NT2/D1 (cell line): Measurements from ENCODE around the gene MLLT3.

ENCODE experiments used
- SUZ12 ChIP-seq: IDR thresholded peaks from 2 replicates; pipeline ENCODE4 v1.6.1; 2011; ENCODE audit not compliant: insufficient read length, insufficient read depth; ENCODE audit errors: extremely low read depth
- YY1 ChIP-seq: IDR thresholded peaks from 2 replicates; pipeline ENCODE4 v1.6.1; 2011; ENCODE audit not compliant: insufficient read length, insufficient read depth
- ZNF274 ChIP-seq: IDR thresholded peaks from 2 replicates; pipeline ENCODE4 v1.6.1; 2011; ENCODE audit warnings: mild to moderate bottlenecking, low read depth, low read length

DNA sequence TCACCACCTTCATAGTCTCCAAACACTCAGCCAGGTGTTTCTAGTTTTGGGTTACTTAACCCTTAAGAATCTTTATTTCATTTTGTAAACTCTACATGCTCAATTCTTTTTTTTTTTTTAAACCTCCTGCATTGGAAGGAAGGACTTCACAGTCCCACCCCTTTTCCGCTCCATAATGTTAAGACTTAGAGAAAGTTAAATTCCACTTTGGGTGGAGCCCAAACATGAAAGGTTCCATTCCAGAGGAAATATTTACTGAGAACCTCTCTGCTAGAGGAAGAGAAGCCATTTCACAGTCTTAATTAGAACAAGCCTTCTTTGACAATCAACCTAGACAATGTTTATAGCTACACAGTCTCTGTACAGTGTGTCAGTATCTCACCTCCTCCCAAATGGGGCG is 312.3 kb downstream of the MLLT3 start:
- TF ChIP-seq YY1 (no peak), ZNF274 (no peak), SUZ12 (no peak)
